Muscle layer of colon (tissue), 2 donors: ENCODE measurements around the gene SPATA31C1.
"Not testable (repeated sequence)": the region's sequence is repeated elsewhere in the genome, so short reads cannot be mapped to it uniquely, and the experiment has no call there.

ENCODE experiments used
- H3K27ac ChIP-seq: one replicate; pipeline ENCODE4 v1.7.0; 2013; ENCODE audit warnings: low read depth, mild to moderate bottlenecking, low read length, moderate library complexity
- H3K27me3 ChIP-seq, 2 donors: one replicate each; pipeline ENCODE4 v1.7.0; 2013; ENCODE audit warnings: low read length in 2 of 2, mild to moderate bottlenecking in 2 of 2; ENCODE audit not compliant: insufficient read depth in 2 of 2, control insufficient read depth in 1 of 2
- H3K36me3 ChIP-seq: one replicate; pipeline ENCODE4 v1.7.0; 2013; ENCODE audit warnings: mild to moderate bottlenecking, low read length; ENCODE audit not compliant: insufficient read depth
- H3K4me1 ChIP-seq: one replicate; pipeline ENCODE4 v1.7.0; 2013; ENCODE audit warnings: mild to moderate bottlenecking, low read length; ENCODE audit not compliant: insufficient read depth
- H3K4me3 ChIP-seq, 2 donors: one replicate each; pipeline ENCODE4 v1.7.0; 2013; ENCODE audit warnings: low read length in 2 of 2, low read depth in 1 of 2, mild to moderate bottlenecking in 1 of 2, moderate library complexity in 1 of 2
- H3K9ac ChIP-seq: one replicate; pipeline ENCODE4 v1.7.0; 2013; ENCODE audit warnings: low read length
- H3K9me3 ChIP-seq: one replicate; pipeline ENCODE4 v1.7.0; 2013; ENCODE audit warnings: mild to moderate bottlenecking, low read length
- donor health status: abdominal sarcoma.
- donor health status: Adenocarcinoma of cecum.

SPATA31C1 gene

GRCh38 chr9:87887661-87888480, 29.9 kb upstream of the SPATA31C1 start:
- no peak overlapping the region for H3K9ac ChIP-seq
- H3K4me3 ChIP-seq = no peak overlapping the region
- no peaks in the 10 kb centered on the region for H3K9me3 ChIP-seq
- H3K27me3 ChIP-seq = no peaks in the 10 kb centered on the region
- no peak overlapping the region for H3K27ac ChIP-seq
- H3K4me1 ChIP-seq = no peaks in the 10 kb centered on the region
- no peaks in the 10 kb centered on the region for H3K36me3 ChIP-seq

GRCh38 chr9:87888501-87888900, 29.3 kb upstream of the SPATA31C1 start:
- Histone ChIP-seq H3K36me3 (no peaks in the 10 kb centered on the region), H3K9me3 (no peaks in the 10 kb centered on the region), H3K4me3 (no peak overlapping the region), H3K4me1 (no peaks in the 10 kb centered on the region), H3K27me3 (no peaks in the 10 kb centered on the region), H3K27ac (no peak overlapping the region), H3K9ac (no peak overlapping the region)

GRCh38 chr9:87889065-87889881, 28.5 kb upstream of the SPATA31C1 start:
- Histone ChIP-seq H3K27ac (no peak overlapping the region), H3K4me1 (no peaks in the 10 kb centered on the region), H3K9me3 (no peaks in the 10 kb centered on the region), H3K9ac (no peak overlapping the region), H3K4me3 (no peak overlapping the region), H3K36me3 (no peaks in the 10 kb centered on the region), H3K27me3 (no peaks in the 10 kb centered on the region)

DNA sequence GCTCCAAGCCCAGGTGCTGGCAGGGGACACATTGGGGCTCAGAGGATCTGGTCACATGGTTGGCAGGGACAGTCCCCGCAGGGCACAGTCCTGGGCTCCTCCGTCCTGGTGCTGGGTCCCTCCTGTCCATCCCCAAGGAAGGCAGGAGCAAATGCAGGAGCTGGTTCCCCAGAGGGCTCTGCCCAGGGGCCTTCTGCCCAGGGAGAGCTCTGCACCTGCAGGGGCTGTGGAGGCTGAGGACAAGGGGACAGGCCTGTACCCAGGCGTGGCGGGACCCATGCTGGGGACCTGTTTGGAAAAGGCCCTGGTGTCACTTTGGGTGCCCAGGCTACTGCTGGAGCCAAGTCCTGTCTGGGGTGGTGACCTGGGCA, 27.9 kb upstream of the SPATA31C1 start:
- H3K27ac ChIP-seq = no peak overlapping the region
- no peak overlapping the region for H3K4me3 ChIP-seq
- H3K36me3 ChIP-seq = no peaks in the 10 kb centered on the region
- no peaks in the 10 kb centered on the region for H3K27me3 ChIP-seq
- no peaks in the 10 kb centered on the region for H3K9me3 ChIP-seq
- H3K4me1 ChIP-seq = no peaks in the 10 kb centered on the region
- no peak overlapping the region for H3K9ac ChIP-seq

DNA sequence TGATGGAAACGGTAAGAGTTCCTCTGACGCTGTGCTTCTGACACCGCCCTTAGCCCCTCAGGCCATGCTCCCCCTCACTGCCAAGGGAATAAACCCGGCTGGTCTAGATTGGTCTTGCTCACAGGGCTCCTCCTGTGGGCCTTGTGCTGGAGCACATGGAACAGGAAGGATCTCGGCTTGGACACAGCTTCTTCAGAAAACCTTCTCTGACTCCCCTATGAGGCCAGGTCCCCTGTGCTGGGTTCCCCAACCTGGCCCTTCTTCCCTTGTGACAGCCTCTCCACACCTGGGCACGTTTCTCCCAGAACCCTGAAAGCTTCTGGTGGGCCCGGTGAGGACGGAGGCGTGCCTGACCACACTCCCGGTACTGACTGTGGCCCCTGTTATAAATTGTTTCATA, 26.9 kb upstream of the SPATA31C1 start:
- H3K36me3 ChIP-seq = no peaks in the 10 kb centered on the region
- no peaks in the 10 kb centered on the region for H3K9me3 ChIP-seq
- no peaks in the 10 kb centered on the region for H3K27me3 ChIP-seq
- H3K4me1 ChIP-seq = no peaks in the 10 kb centered on the region
- no peak overlapping the region for H3K27ac ChIP-seq
- H3K9ac ChIP-seq = no peak overlapping the region
- no peak overlapping the region for H3K4me3 ChIP-seq

- Histone ChIP-seq H3K27me3 (no peaks in the 10 kb centered on the region), H3K36me3 (no peaks in the 10 kb centered on the region), H3K9ac (no peak overlapping the region), H3K27ac (no peak overlapping the region), H3K4me1 (no peaks in the 10 kb centered on the region), H3K4me3 (no peak overlapping the region), H3K9me3 (no peaks in the 10 kb centered on the region)
These were observed 26.0 kb upstream of the SPATA31C1 start for GRCh38 chr9:87891754-87892153.

GRCh38 chr9:87892956-87893355, 24.8 kb upstream of the SPATA31C1 start:
- Histone ChIP-seq H3K27me3 (no peaks in the 10 kb centered on the region), H3K27ac (no peak overlapping the region), H3K9ac (no peak overlapping the region), H3K4me3 (no peak overlapping the region), H3K9me3 (no peaks in the 10 kb centered on the region), H3K36me3 (no peaks in the 10 kb centered on the region), H3K4me1 (no peaks in the 10 kb centered on the region)

- Histone ChIP-seq H3K9ac (no peak overlapping the region), H3K9me3 (no peaks in the 10 kb centered on the region), H3K27me3 (no peaks in the 10 kb centered on the region), H3K4me3 (no peak overlapping the region), H3K36me3 (no peaks in the 10 kb centered on the region), H3K4me1 (no peaks in the 10 kb centered on the region), H3K27ac (no peak overlapping the region)
These were observed 22.6 kb upstream of the SPATA31C1 start for GRCh38 chr9:87894998-87895625.

DNA sequence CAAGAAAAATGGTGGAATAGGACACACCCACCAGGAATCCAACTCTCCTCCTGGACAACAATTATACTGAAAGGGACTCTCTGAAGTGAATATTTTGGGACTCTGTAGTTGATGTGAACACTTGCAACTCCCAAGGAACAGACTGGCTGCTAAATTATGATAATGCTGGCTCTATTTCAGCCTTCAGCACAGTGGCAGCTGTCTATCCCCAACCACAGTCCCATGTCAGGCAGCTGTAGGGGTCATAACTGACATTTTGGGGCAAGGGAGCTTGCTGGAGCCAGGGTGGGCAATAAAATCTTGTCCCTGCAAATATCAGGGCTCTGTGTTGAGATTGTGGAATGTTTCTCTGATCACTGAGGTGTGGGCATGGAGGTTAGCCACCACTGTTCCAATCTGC, 20.9 kb upstream of the SPATA31C1 start:
- H3K9me3 ChIP-seq = no peaks in the 10 kb centered on the region
- no peaks in the 10 kb centered on the region for H3K4me1 ChIP-seq
- H3K27ac ChIP-seq = no peak overlapping the region

DNA sequence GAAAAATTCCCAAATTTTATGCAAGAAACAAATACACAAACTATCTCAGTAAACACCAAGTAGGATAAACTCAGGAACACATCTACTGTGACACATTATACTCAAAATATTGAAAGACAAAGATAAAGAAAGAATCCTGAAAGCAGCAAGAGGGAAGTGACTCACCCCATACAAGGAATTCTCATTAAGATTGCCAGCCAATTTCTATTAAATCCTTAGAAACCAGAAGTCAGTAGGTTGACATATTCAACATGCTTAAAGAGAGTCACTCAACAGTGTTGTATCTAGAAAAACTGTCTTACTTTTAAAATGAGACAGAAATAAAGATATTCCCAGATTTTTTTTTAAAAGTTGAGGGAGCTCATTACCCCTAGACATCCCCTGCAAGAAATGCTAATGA, 19.6 kb upstream of the SPATA31C1 start:
- H3K9me3 ChIP-seq = no peaks in the 10 kb centered on the region
- no peaks in the 10 kb centered on the region for H3K4me1 ChIP-seq
- no peaks in the 10 kb centered on the region for H3K27me3 ChIP-seq
- no peak overlapping the region for H3K4me3 ChIP-seq
- H3K27ac ChIP-seq = no peak overlapping the region
- H3K9ac ChIP-seq = no peak overlapping the region
- H3K36me3 ChIP-seq = no peaks in the 10 kb centered on the region

More for the DNA sequence above, 20.9 kb upstream of the SPATA31C1 start:
- no peak overlapping the region for H3K4me3 ChIP-seq
- H3K9ac ChIP-seq = no peak overlapping the region
- H3K36me3 ChIP-seq = no peaks in the 10 kb centered on the region
- no peaks in the 10 kb centered on the region for H3K27me3 ChIP-seq

DNA sequence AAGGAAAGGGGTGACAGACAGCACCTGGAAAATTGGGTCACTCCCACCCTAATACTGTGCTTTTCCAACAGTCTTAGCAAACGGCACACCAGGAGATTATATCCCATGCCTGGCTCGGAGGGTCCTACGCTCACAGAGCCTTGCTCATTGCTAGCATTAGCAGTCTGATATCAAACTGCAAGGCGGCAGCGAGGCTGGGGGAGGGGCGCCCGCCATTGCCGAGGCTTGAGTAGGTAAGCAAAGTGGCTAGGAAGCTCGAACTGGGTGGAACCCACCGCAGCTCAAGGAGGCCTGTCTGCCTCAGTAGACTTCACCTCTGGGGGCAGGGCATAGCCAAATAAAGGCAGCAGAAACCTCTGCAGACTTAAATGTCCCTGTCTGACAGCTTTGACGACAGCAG, 15.4 kb upstream of the SPATA31C1 start:
- not testable (repeated sequence) for H3K36me3 ChIP-seq, H3K4me3 ChIP-seq, H3K27ac ChIP-seq, H3K4me1 ChIP-seq, H3K9me3 ChIP-seq, H3K27me3 ChIP-seq, H3K9ac ChIP-seq
